ENCODE measurements around the gene PDIA5.

- TF ChIP-seq CTCF (IDR thresholded peaks at IDR 0.05; ENCODE audit: low read length): no peak
- no peak for TF ChIP-seq EZH2 (IDR thresholded peaks at IDR 0.05; ENCODE audit: borderline replicate concordance, low read length)
Measured at GRCh38 chr3:123053107-123053506, 13.7 kb upstream of the PDIA5 start.
